HG03025 (cell line): ENCODE results near the gene FKBP7.
"Not testable (repeated sequence)": the region's sequence is repeated elsewhere in the genome, so short reads cannot be mapped to it uniquely, and the experiment has no call there.

Experiments
- ATAC-seq: cut with Tn5 transposase; IDR thresholded peaks from one replicate; pipeline ENCODE4 v1.9.1; 2021; ENCODE audit warnings: mild to moderate bottlenecking, moderate library complexity; ENCODE audit not compliant: unreplicated experiment, low FRiP score

Gene FKBP7

GRCh38 chr2:178450524-178450773 lies 28.0 kb downstream of the FKBP7 start:
- ATAC-seq, result peak; percentile 41

GRCh38 chr2:178449700-178450523 lies 28.5 kb downstream of the FKBP7 start:
- peak; percentile 13 for ATAC-seq

GRCh38 chr2:178448968-178449661 lies 29.3 kb downstream of the FKBP7 start:
- no peak for ATAC-seq

DNA sequence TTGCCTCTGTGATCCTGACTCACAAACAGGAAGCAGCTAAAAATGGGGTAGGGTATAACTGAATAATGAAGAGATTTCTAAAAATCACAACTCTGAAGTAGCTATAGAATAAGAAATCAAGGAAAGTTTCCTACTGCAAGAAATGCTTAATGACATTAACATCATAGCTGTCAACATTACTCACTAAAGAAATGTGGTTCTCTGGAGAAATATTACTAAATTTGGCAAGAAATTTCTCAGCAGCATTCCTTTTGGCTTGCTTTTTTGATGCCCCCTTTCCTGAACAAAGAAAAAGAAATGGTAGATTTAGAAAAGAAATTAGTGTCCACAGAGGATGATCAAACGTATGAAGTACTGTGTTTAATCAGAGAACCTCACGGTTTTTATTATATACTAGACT lies 37.0 kb downstream of the FKBP7 start:
- no peak for ATAC-seq

DNA sequence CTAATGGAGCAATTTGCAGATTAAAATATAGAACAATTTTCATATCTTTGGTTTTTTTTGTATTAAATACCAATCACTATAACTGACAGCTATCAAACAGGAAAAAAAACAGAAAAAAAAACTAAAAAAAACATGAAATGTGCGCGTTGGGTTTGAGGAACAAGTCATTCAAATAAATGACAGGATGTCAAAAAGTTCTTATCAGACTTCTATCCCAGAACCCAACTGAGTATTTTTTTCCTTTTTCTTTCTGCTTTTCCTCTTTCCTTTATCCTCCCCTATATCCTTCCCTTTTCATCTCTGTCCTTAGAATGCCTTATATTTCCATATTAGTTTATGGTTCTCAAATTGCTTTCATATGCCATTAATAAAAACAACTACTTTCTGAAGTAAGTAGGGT lies 41.7 kb downstream of the FKBP7 start:
- no peak for ATAC-seq

- no peak for ATAC-seq
Observed at GRCh38 chr2:178429336-178429735, 49.1 kb downstream of the FKBP7 start.

- no peak for ATAC-seq
Observed at GRCh38 chr2:178428396-178428806, 50.0 kb downstream of the FKBP7 start.

DNA sequence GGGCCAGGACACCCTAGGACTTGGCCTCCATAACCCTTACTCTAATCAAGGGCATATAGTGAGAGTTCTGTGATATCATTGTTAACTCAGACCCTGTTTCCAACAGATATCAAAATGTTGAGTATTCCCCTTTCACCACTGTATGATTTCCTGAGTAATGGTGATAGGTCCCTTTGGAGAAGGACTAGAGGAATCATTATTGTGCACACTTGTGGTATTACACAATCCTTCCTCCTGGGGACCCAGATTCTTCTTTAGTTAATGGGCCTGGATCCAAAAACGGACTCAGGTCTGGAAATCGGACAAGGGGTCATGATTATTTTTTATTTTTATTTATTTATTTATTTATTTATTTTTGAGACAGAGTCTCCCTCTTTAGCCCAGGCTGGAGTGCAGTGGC lies 50.9 kb downstream of the FKBP7 start:
- no peak for ATAC-seq

GRCh38 chr2:178426388-178426787 lies 52.0 kb downstream of the FKBP7 start:
- ATAC-seq, result no peak

GRCh38 chr2:178425255-178425827 lies 53.1 kb downstream of the FKBP7 start:
- no peak for ATAC-seq

- not testable (repeated sequence) for ATAC-seq
Observed at GRCh38 chr2:178423746-178424145, 54.7 kb downstream of the FKBP7 start.

DNA sequence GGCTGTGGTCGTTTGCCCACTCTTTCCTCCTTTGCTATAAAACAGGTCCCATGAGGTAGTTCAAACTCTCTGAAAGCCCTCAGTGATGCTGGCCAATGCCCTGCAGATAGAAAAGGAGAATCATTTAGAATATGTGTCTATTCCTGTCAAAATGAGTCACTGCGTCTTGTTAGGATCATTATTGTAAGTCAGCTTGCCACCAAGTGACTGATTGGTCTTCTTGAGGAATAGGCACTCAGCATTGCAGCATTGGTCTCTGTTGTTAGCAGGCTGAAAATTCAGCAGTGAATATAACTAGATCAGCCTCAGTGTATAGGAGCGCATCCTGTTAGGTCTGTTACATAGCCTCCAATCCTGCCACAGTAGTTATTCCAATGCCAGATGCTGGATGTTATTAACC lies 56.3 kb downstream of the FKBP7 start:
- ATAC-seq, result no peak

GRCh38 chr2:178420463-178420999 lies 57.9 kb downstream of the FKBP7 start:
- no peak for ATAC-seq

DNA sequence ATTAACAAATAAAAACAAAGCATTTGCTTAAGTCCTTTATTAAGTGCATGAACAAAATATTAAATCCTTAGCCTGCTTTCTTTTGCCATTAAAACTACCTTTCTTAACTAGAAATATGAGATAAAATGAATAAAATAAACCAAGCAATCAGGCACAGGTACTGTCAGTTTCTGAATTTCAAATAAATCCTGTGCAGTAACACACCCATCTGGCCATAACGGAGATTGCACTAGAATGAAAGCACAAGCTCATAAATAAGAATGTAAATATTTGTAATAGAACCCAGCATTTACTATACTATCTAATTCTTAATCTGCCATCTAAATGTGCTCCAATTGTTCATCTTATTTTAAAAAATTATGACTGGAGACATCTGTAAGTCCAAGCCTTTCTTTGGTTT lies 59.3 kb downstream of the FKBP7 start:
- ATAC-seq, result no peak

GRCh38 chr2:178418426-178418825 lies 60.0 kb downstream of the FKBP7 start:
- ATAC-seq, result no peak

DNA sequence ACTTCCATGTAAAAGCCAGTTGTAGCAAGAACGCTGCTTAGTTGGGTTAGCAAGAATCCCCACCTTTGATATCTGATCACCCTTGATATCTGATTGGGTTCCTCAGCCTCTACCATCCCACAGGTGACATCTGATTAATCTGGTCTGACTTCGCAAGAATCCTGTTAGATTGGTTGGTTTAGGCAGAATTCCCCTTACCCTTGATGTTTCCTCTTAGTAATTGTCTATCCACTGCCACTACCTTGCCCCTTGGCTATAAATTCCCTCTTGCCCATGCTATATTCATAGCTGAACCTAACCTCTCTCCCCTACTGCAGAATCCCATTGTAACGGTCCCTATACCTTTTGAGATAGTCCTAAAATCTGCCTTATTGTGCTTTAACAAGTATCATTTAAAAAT lies 60.5 kb downstream of the FKBP7 start:
- no peak for ATAC-seq

DNA sequence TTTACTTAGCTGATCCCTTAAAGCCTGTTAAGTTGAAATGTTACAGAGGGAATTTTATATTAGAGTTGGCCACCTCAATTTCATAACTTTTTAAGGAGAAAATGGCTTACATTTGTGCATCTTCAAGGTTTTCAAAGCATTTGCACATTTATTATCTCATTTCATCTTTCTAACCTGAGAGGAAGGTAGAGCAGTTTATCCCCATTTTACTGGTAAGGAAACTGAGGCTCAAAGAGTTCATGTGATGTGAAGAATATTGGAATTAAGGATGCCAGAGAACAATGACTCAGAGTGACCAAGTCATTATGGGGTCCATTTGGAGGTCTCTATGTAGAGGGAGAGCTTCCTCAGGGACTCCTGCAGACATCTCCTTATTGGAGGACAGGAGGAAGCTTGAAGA lies 62.4 kb downstream of the FKBP7 start:
- no peak for ATAC-seq

DNA sequence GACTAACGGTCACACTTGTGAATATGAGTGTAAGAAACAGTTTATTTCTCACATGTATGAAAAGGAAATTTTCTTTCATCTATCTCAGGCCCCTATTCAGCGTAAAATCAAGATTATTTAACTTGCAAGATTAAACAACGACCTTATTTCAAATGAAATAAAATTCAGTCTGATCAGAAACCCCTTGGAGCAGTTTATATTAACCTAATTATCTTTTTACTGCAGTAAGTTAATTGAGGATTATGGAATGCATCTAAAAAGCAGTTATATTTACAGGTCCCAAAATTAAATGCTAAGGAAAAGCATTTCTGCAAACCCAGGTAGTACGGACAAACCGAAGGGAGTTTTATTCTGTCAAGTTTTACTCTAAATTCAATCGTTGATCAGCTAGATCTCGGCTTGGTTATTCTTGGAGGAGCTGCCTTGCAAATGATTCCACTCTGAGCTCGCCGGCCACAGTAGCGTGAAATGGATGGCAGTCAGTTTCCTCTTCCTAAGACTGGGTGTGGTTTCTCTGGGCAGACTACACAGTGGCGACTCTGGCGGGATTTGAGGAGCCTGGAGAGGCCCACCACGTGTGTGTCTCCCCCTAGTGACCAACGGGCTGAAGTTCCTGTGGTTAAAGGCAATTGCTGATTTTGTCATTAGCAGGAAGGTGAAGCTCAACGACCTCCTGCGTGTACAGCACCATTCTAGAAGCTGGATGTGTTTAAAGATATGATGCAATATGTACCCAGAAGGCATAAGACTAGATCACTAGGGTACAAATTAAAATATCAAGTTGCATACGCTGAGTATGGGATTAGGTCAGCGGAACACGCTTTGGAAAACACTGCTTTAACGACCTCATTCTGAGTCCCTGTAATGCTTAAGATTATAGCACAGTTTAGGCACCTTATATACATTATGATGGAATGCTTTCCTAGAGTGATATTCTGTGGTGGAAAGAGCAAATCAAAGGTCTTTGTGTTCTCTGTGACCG lies 63.8 kb downstream of the FKBP7 start:
- peak; percentile 83 for ATAC-seq
